ENCODE results near the gene ATP6V1G1. TPM values are rescaled to one million over a fixed set of nuclear protein-coding genes. Genes with fewer than 3 reads are reported as not detected.

The ATP6V1G1 gene
- total RNA-seq, 2 experiments from 2014 or later: 34.1 to 34.7 TPM

- H3K27ac Mint-ChIP-seq: no peak overlapping the region
- H3K27me3 Mint-ChIP-seq: no peaks in the 10 kb centered on the region
- DNase-seq (no peak), ATAC-seq (no peak)
- TF ChIP-seq CTCF (IDR thresholded peaks at IDR 0.05): no peak
- CTCF ChIA-PET: no interaction called here
- H3K9me3 Mint-ChIP-seq: no peaks in the 10 kb centered on the region
- peaks cover 22% of the 10 kb centered on the region for H3K4me1 Mint-ChIP-seq (ENCODE audit: low read depth)
- POLR2A ChIA-PET: interaction anchor here (0.6 to 1.3 kb wide), 3 partner anchors 10 to 331 kb away, joined by 3 read pairs; no protein-coding TSS in a partner anchor
- intact Hi-C loops (cut with micrococcal nuclease): no loop called here
- H3K36me3 Mint-ChIP-seq (ENCODE audit: low read depth): peaks cover 46% of the 10 kb centered on the region
- no peak overlapping the region for H3K4me3 Mint-ChIP-seq
These were observed 34.0 kb downstream of the ATP6V1G1 start for GRCh38 chr9:114621561-114621960.

DNA sequence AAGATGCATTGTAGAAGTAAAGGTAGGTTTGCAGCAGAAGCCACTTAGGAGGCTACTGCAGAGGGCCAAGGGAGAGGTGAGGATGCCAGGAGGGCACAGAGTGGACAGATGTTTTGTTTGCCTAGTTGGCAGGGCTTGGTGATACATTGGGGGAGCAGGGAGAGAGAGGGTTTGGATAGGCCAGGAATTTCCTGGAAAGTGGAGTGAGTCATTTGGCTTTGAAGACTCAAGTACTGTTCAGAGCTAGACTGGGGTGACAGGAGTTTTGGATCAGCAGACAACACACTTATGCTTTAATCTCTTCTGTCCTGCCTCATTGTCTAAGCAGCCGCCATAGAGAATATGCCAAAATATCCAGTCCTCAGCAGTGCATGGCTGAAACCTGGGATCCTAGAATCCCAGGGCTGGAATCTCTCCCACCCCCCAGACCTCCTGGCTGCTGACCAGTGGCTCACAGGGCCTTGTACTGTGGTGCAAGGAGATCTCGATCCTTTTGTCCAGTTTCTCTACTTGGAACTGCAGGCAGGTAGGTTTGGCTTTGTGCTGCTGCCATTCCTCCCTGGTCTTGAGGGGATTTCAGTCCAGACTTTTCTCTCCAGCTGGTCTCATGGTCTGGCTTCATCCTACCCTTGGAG is 34.5 kb downstream of the ATP6V1G1 start:
- Mint-ChIP-seq H3K9me3 (no peaks in the 10 kb centered on the region), H3K27ac (no peak overlapping the region), H3K36me3 (ENCODE audit: low read depth) (peaks cover 45% of the 10 kb centered on the region), H3K4me1 (ENCODE audit: low read depth) (peaks cover 18% of the 10 kb centered on the region), H3K27me3 (no peaks in the 10 kb centered on the region), H3K4me3 (no peak overlapping the region)
- TF ChIP-seq CTCF (IDR thresholded peaks at IDR 0.05): no peak
- intact Hi-C loops (cut with micrococcal nuclease): no loop called here
- ChIA-PET POLR2A (interaction anchor here (0.7 to 1.3 kb wide), 3 partner anchors 10 to 329 kb away, joined by 3 read pairs; no protein-coding TSS in a partner anchor), CTCF (interaction anchor here (2.6 kb wide), 1 partner anchor 31 kb away, joined by 7 read pairs; no protein-coding TSS in a partner anchor)
- ATAC-seq (no peak), DNase-seq (no peak)

- H3K36me3 Mint-ChIP-seq (ENCODE audit: low read depth): peaks cover 44% of the 10 kb centered on the region
- intact Hi-C loops (cut with micrococcal nuclease): no loop called here
- no peaks in the 10 kb centered on the region for H3K27me3 Mint-ChIP-seq
- ChIA-PET CTCF (interaction anchor here (2.6 kb wide), 1 partner anchor 29 kb away, joined by 7 read pairs; no protein-coding TSS in a partner anchor), POLR2A (no interaction called here)
- DNase-seq (no peak), ATAC-seq (no peak)
- H3K4me1 Mint-ChIP-seq (ENCODE audit: low read depth): peaks cover 6% of the 10 kb centered on the region
- TF ChIP-seq CTCF (IDR thresholded peaks at IDR 0.05): no peak
- no peaks in the 10 kb centered on the region for H3K9me3 Mint-ChIP-seq
- H3K4me3 Mint-ChIP-seq: no peak overlapping the region
- H3K27ac Mint-ChIP-seq: no peak overlapping the region
These were observed 37.1 kb downstream of the ATP6V1G1 start for GRCh38 chr9:114624677-114625076.

GRCh38 chr9:114626415-114627020 is 38.9 kb downstream of the ATP6V1G1 start:
- POLR2A ChIA-PET: interaction anchor here (1.1 kb wide), 1 partner anchor 14 kb away, joined by 5 read pairs; no protein-coding TSS in a partner anchor
- H3K9me3 Mint-ChIP-seq: no peaks in the 10 kb centered on the region
- DNase-seq: no peak
- intact Hi-C loops (cut with micrococcal nuclease): no loop called here
- TF ChIP-seq CTCF (IDR thresholded peaks at IDR 0.05): no peak
- no peaks in the 10 kb centered on the region for H3K27me3 Mint-ChIP-seq
- H3K4me3 Mint-ChIP-seq: no peak overlapping the region
- H3K4me1 Mint-ChIP-seq (ENCODE audit: low read depth): peaks cover 3% of the 10 kb centered on the region
- CTCF ChIA-PET: interaction anchor here (1.7 kb wide), 1 partner anchor 221 kb away, joined by 4 read pairs; no protein-coding TSS in a partner anchor
- H3K36me3 Mint-ChIP-seq (ENCODE audit: low read depth): peaks cover 44% of the 10 kb centered on the region
- no peak for ATAC-seq
- H3K27ac Mint-ChIP-seq: no peak overlapping the region

GRCh38 chr9:114627553-114627952 is 40.0 kb downstream of the ATP6V1G1 start:
- Mint-ChIP-seq H3K4me3 (no peak overlapping the region), H3K4me1 (ENCODE audit: low read depth) (no peaks in the 10 kb centered on the region), H3K27me3 (no peaks in the 10 kb centered on the region), H3K27ac (no peak overlapping the region), H3K9me3 (no peaks in the 10 kb centered on the region), H3K36me3 (ENCODE audit: low read depth) (peaks cover 40% of the 10 kb centered on the region)
- no peak for DNase-seq
- POLR2A ChIA-PET: no interaction called here
- TF ChIP-seq CTCF (IDR thresholded peaks at IDR 0.05): no peak
- intact Hi-C loops (cut with micrococcal nuclease): no loop called here
- CTCF ChIA-PET: interaction anchor here (1.7 kb wide), 1 partner anchor 222 kb away, joined by 4 read pairs; no protein-coding TSS in a partner anchor
- no peak for ATAC-seq

Measured in activated CD8-positive, alpha-beta T cell treated with anti-CD3 and anti-CD28 coated beads for 36 hours (primary cell).